Transverse colon (tissue), 4 donors: ENCODE results near the gene B9D1.

Experiments used
- POLR2A ChIP-seq: fragments of 450-650 bp; IDR thresholded peaks from one replicate; pipeline ENCODE4 v1.6.1; 2016; ENCODE audit warnings: antibody characterized with exemption, mild to moderate bottlenecking, moderate library complexity
- POLR2AphosphoS5 ChIP-seq, 3 donors: sonication (generic); formaldehyde crosslinking; IDR thresholded peaks; one replicate each; pipeline ENCODE4 v1.6.1; 2016; ENCODE audit warnings: antibody characterized with exemption in 3 of 3
- TF ChIP-seq, protein P1 (sequence below), 5 experiments: fragments of 200-600 bp in 3 of 5; fragments of 450-650 bp in 2 of 5; sonication (generic) in 3 of 5; IDR thresholded peaks; 1 replicate in 2 of 5; 2 replicates in 3 of 5; pipeline ENCODE4 v1.5.1; 2016 to 2017; ENCODE audit warnings: antibody characterized with exemption in 5 of 5, inconsistent platforms in 3 of 5, mild to moderate bottlenecking in 2 of 5, moderate library complexity in 1 of 5

DNA sequence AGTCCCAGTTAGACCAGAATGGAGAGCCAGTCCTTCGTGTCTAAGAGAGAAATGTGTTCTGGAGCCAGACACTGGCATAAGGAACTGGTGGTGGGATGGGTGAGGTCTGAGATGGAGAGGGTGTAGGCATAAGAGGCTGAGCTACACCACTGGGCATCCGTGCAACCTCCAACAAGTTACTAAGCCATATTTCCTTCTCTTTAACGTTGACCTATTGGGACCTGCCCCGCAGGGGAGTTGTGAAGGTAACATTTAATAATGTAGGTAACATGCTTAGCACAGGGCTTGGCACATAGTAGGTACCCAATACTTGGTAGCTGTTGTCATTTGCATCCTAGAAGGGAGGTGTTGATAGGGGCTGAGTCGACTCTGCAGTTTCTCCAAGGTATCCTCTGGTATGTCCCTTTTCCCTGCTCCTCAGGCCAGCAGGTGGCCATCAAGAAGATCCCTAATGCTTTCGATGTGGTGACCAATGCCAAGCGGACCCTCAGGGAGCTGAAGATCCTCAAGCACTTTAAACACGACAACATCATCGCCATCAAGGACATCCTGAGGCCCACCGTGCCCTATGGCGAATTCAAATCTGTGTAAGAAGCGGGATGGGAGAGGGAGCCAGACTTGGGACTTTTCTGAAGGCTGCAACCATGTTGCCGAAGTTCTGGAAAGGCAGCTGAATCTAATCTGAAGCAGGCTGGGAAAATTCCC, 17.0 kb upstream of the B9D1 start:
- TF ChIP-seq POLR2A (no peak), POLR2AphosphoS5 (IDR thresholded peaks at IDR 0.05) (no peak)
- TF ChIP-seq, protein P1, sequence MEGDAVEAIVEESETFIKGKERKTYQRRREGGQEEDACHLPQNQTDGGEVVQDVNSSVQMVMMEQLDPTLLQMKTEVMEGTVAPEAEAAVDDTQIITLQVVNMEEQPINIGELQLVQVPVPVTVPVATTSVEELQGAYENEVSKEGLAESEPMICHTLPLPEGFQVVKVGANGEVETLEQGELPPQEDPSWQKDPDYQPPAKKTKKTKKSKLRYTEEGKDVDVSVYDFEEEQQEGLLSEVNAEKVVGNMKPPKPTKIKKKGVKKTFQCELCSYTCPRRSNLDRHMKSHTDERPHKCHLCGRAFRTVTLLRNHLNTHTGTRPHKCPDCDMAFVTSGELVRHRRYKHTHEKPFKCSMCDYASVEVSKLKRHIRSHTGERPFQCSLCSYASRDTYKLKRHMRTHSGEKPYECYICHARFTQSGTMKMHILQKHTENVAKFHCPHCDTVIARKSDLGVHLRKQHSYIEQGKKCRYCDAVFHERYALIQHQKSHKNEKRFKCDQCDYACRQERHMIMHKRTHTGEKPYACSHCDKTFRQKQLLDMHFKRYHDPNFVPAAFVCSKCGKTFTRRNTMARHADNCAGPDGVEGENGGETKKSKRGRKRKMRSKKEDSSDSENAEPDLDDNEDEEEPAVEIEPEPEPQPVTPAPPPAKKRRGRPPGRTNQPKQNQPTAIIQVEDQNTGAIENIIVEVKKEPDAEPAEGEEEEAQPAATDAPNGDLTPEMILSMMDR (IDR thresholded peaks at IDR 0.05) = no peak
